HL-60 (cell line): ENCODE measurements around the gene BMERB1.

Experiments used
- DNase-seq, 2 experiments: peaks; one replicate each; pipeline ENCODE4 v3.0.0-alpha.2; 2010 to 2020; ENCODE audit warnings: low read depth in 1 of 2, low spot score in 1 of 2
- H3K27ac ChIP-seq: fragments of 250-450 bp; sonication (Bioruptor Pico); replicated peaks from 2 replicates; pipeline ENCODE4 v1.5.1; 2020; ENCODE audit warnings: mild to moderate bottlenecking, moderate library complexity
- H3K27me3 ChIP-seq: fragments of 250-450 bp; sonication (Bioruptor Pico); 2 replicates; pipeline ENCODE4 v1.5.1; 2021; ENCODE audit warnings: mild to moderate bottlenecking, moderate library complexity; ENCODE audit not compliant: insufficient read depth, poor library complexity, severe bottlenecking
- H3K4me3 ChIP-seq: replicated peaks from 2 replicates; pipeline ENCODE4 v1.5.1; 2011; ENCODE audit warnings: mild to moderate bottlenecking, control low read depth, low read length; ENCODE audit not compliant: insufficient read depth
- CTCF ChIP-seq: IDR thresholded peaks from one replicate; pipeline ENCODE4 v1.5.1; 2011; ENCODE audit warnings: low read length, control low read depth, inconsistent platforms; ENCODE audit not compliant: insufficient read depth
- GABPA ChIP-seq: IDR thresholded peaks from 2 replicates; pipeline ENCODE4 v1.6.1; 2012; ENCODE audit warnings: low read depth
- POLR2AphosphoS5 ChIP-seq: IDR thresholded peaks from 2 replicates; pipeline ENCODE4 v1.6.1; 2012; ENCODE audit warnings: low read depth
- SPI1 ChIP-seq: IDR thresholded peaks from 2 replicates; pipeline ENCODE4 v1.6.1; 2012; ENCODE audit warnings: low read depth, mild to moderate bottlenecking, borderline replicate concordance
- TF ChIP-seq, protein P1 (sequence below): IDR thresholded peaks from 2 replicates; pipeline ENCODE4 v1.6.1; 2012; ENCODE audit warnings: low read depth; ENCODE audit not compliant: insufficient replicate concordance

The BMERB1 gene

GRCh38 chr16:15491411-15491810 lies 57.0 kb downstream of the BMERB1 start:
- no peak for DNase-seq
- Histone ChIP-seq H3K27ac (no peak overlapping the region), H3K27me3 (no peaks in the 10 kb centered on the region), H3K4me3 (no peak overlapping the region)
- TF ChIP-seq GABPA, result no peak
- TF ChIP-seq POLR2AphosphoS5, result no peak
- TF ChIP-seq CTCF, result no peak
- no peak for TF ChIP-seq SPI1
- TF ChIP-seq, protein P1, sequence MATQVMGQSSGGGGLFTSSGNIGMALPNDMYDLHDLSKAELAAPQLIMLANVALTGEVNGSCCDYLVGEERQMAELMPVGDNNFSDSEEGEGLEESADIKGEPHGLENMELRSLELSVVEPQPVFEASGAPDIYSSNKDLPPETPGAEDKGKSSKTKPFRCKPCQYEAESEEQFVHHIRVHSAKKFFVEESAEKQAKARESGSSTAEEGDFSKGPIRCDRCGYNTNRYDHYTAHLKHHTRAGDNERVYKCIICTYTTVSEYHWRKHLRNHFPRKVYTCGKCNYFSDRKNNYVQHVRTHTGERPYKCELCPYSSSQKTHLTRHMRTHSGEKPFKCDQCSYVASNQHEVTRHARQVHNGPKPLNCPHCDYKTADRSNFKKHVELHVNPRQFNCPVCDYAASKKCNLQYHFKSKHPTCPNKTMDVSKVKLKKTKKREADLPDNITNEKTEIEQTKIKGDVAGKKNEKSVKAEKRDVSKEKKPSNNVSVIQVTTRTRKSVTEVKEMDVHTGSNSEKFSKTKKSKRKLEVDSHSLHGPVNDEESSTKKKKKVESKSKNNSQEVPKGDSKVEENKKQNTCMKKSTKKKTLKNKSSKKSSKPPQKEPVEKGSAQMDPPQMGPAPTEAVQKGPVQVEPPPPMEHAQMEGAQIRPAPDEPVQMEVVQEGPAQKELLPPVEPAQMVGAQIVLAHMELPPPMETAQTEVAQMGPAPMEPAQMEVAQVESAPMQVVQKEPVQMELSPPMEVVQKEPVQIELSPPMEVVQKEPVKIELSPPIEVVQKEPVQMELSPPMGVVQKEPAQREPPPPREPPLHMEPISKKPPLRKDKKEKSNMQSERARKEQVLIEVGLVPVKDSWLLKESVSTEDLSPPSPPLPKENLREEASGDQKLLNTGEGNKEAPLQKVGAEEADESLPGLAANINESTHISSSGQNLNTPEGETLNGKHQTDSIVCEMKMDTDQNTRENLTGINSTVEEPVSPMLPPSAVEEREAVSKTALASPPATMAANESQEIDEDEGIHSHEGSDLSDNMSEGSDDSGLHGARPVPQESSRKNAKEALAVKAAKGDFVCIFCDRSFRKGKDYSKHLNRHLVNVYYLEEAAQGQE, result no peak

GRCh38 chr16:15492091-15492740 lies 57.8 kb downstream of the BMERB1 start:
- H3K4me3 ChIP-seq, result no peak overlapping the region
- H3K27ac ChIP-seq, result no peak overlapping the region
- TF ChIP-seq SPI1, result peak; percentile 54
- TF ChIP-seq CTCF, result no peak
- H3K27me3 ChIP-seq, result no peaks in the 10 kb centered on the region
- DNase-seq, result no peak

DNA sequence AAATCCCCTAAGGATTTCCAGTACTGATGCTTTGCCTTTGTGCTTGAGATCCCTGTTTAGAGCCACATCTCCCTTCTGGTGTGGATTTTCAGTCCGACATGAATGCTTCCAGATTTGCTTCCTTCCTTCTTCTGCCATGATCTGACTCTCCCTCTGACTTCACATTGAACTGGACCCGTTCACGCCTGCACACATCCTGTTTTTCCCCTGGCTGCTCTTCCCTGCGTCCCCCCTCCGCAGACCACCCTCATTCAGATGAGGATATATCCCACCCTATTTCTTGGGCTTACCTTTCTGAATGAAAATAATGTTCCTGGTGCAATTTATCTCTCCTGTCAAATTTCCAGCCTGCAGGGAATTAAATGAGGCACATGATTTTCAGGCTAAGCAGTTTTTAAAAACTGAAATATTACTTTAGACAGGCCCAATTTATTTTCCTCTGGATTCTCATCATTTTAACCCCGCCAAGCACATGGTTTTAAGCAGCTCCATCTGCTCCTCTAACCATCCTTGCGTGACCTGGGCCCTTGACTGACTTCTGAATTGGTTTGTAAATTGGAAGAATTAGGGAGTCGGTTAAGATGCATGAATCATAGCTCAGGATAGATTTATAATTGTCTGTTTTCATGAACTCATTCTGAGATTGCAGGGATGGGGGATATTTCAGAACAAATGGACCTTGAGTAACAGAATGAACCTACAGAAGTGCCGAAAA lies 59.2 kb downstream of the BMERB1 start:
- H3K27ac ChIP-seq, result no peak overlapping the region
- DNase-seq, result no peak
- no peak overlapping the region for H3K4me3 ChIP-seq
- TF ChIP-seq, protein P1, result no peak
- TF ChIP-seq GABPA, result no peak
- TF ChIP-seq SPI1, result no peak
- TF ChIP-seq POLR2AphosphoS5, result no peak
- no peak for TF ChIP-seq CTCF
- H3K27me3 ChIP-seq, result no peaks in the 10 kb centered on the region
